ENCODE results near the gene COMT.

COMT gene

GRCh38 chr22:19984201-19984753 lies 42.7 kb downstream of the COMT start:
- peak; percentile 61 for DNase-seq

- DNase-seq, result no peak
Observed at GRCh38 chr22:19984851-19985811, 43.6 kb downstream of the COMT start.

GRCh38 chr22:19986011-19986409 lies 44.4 kb downstream of the COMT start:
- no peak for DNase-seq

GRCh38 chr22:19986410-19987341 lies 45.1 kb downstream of the COMT start:
- DNase-seq, result peak; percentile 63

GRCh38 chr22:19987394-19988306 lies 46.1 kb downstream of the COMT start:
- DNase-seq, result no peak

GRCh38 chr22:19988331-19988808 lies 46.8 kb downstream of the COMT start:
- DNase-seq, result no peak

GRCh38 chr22:19988965-19989724 lies 47.6 kb downstream of the COMT start:
- no peak for DNase-seq

GRCh38 chr22:19989725-19990067 lies 48.1 kb downstream of the COMT start:
- no peak for DNase-seq

- no peak for DNase-seq
Observed at GRCh38 chr22:19990188-19990587, 48.6 kb downstream of the COMT start.

GRCh38 chr22:19990609-19991394 lies 49.2 kb downstream of the COMT start:
- DNase-seq, result no peak

GRCh38 chr22:19991395-19991644 lies 49.7 kb downstream of the COMT start:
- DNase-seq, result no peak

- DNase-seq, result no peak
Observed at GRCh38 chr22:19991645-19992451, 50.3 kb downstream of the COMT start.

- no peak for DNase-seq
Observed at GRCh38 chr22:19992481-19992911, 50.9 kb downstream of the COMT start.

GRCh38 chr22:19992921-19993355 lies 51.4 kb downstream of the COMT start:
- DNase-seq, result no peak

- no peak for DNase-seq
Observed at GRCh38 chr22:19993926-19994325, 52.4 kb downstream of the COMT start.

- DNase-seq, result no peak
Observed at GRCh38 chr22:19994851-19995610, 53.5 kb downstream of the COMT start.

- DNase-seq, result no peak
Observed at GRCh38 chr22:19995611-19996339, 54.2 kb downstream of the COMT start.

- no peak for DNase-seq
Observed at GRCh38 chr22:19996694-19997384, 55.3 kb downstream of the COMT start.

All from fibroblast of skin of right quadriceps (primary cell).